GM21360 (cell line): Measurements from ENCODE around the gene THBS1.
A peak's percentile ranks its signal among the peaks of the same experiment; 100 is the strongest.

Source experiments
- ATAC-seq: cut with Tn5 transposase; IDR thresholded peaks from one replicate; pipeline ENCODE4 v1.9.1; 2021; ENCODE audit warnings: mild to moderate bottlenecking, moderate library complexity; ENCODE audit not compliant: unreplicated experiment

The THBS1 gene

DNA sequence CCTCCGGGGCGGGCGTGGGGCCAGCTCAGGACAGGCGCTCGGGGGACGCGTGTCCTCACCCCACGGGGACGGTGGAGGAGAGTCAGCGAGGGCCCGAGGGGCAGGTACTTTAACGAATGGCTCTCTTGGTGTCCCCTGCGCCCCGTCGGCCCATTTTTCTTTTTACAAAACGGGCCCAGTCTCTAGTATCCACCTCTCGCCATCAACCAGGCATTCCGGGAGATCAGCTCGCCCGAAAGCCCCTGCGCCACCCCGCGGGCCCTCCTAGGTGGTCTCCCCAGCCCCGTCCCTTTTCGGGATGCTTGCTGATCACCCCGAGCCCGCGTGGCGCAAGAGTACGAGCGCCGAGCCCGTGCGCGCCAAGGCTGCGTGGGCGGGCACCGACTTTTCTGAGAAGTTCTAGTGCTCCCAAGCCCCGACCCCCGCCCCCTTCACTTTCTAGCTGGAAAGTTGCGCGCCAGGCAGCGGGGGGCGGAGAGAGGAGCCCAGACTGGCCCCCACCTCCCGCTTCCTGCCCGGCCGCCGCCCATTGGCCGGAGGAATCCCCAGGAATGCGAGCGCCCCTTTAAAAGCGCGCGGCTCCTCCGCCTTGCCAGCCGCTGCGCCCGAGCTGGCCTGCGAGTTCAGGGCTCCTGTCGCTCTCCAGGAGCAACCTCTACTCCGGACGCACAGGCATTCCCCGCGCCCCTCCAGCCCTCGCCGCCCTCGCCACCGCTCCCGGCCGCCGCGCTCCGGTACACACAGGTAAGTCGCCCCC lies at the start of gene THBS1:
THBS1 (plus strand) TSS at position 595 of the 757 bp plus-strand sequence. CDS start 779 bp downstream, outside the sequence.
- ATAC-seq: peak; percentile 14

DNA sequence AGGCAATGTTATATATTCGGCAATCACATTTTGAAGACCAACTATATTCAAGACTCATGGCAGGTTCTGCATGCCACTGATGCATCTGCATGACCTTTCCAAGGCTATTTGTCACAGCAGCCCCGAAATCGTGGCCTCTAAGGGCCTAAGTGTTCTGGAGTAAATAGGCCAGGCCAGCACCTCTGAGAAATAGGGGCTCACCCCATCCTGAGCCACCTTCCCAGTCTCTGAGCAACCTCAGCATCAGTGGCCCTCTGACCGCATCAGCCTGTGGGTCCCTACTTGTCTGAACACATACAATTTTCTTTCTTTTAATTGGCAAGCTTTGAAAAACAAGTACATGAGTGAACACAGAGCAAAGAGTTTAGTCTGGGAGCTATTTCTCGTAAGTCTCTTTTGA lies 45.9 kb upstream of the THBS1 start:
- no peak for ATAC-seq

GRCh38 chr15:39535466-39535865 lies 45.4 kb upstream of the THBS1 start:
- ATAC-seq: no peak

- ATAC-seq: no peak
Observed at GRCh38 chr15:39538936-39539335, 41.9 kb upstream of the THBS1 start.

GRCh38 chr15:39539466-39539865 lies 41.4 kb upstream of the THBS1 start:
- no peak for ATAC-seq

GRCh38 chr15:39539973-39540558 lies 40.8 kb upstream of the THBS1 start:
- no peak for ATAC-seq

DNA sequence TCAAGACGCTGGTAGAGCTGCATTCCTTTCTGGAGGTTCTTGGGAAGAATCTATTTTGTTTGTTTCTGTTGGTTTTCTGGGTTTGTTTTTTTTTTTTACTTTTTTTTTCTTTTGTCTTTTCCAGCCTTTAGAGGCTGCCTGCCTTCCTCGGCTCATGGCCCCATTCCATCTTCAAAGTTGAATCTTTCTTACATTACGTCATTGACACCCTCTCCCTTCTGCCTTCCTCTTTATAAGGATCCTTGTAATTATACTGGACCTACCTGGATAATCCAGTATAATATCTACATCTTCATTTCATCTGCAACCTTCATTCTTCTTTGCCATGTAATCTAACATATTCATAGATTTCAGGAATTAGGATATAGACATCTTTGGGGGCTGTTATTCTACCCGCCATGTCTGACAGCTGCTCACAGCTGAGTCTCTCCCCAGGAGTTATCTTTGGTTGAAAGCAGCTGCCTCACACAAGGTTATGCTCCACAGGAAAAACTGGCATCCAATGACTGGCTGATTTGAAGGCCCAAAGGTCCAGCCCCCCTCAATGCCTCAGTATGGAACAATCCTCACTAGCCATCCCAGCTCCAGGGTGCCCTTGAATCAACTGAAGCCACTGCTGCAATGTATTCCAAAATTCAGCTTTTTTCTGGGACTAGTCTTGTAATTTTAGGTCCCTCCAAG lies 38.4 kb upstream of the THBS1 start:
- no peak for ATAC-seq

DNA sequence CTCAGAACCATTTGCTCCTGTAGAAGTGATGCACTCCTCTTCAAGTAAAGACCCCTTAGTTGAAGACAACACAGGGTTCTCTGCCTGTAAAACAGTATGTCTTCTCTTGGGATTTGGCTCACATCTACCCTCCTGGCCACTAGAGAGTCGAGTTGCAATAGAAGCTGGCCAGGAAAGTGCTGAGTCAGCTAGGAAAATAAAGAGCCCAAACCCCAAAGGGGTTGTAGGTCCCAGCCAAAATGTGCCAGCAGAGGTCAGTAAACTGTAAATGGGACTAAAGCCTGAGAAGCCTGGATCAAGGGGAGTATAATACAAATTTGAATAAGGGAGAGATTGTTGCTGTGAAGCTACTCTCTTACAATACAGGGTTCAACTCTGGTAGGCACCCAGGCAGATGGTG lies 37.2 kb upstream of the THBS1 start:
- ATAC-seq: no peak

GRCh38 chr15:39546842-39547241 lies 34.0 kb upstream of the THBS1 start:
- no peak for ATAC-seq

DNA sequence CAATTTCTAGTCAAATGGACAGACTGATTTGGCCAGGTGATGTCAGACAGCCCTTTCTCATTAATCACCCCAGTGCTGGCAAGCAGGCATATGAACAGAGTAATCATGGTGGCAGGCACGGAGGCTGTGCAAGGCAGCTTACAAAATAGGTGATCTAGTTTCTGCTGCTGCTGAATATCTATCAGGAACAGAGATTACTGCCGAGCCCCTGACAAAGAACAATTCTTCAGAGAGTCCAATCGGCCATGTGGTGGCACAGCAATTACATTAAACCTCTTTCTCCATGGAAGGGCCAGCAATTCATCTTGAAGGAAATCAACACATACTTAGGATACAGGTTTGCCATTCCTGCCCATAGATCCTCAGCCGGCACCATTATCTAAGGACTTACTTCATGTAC lies 32.3 kb upstream of the THBS1 start:
- no peak for ATAC-seq

DNA sequence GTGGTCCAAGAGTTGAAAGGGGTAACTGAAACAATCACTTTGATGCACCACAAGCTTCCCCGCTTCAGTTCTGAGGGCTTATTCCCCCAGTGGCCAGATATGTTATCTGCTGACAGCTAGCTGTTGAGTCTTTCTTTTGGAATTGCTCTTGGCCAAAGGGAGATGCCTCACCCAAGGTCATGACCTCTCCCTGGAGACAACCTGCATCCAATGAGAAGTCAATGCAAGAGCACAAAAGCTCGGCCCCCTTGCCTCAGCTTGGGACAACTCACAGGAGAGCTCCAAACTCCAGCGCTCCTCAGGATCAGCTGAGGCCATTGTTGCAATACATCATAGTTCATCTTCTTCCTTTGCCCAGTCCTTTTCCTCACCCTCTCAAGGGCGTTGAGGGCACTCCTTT lies 31.0 kb upstream of the THBS1 start:
- no peak for ATAC-seq

GRCh38 chr15:39551476-39551875 lies 29.4 kb upstream of the THBS1 start:
- no peak for ATAC-seq

DNA sequence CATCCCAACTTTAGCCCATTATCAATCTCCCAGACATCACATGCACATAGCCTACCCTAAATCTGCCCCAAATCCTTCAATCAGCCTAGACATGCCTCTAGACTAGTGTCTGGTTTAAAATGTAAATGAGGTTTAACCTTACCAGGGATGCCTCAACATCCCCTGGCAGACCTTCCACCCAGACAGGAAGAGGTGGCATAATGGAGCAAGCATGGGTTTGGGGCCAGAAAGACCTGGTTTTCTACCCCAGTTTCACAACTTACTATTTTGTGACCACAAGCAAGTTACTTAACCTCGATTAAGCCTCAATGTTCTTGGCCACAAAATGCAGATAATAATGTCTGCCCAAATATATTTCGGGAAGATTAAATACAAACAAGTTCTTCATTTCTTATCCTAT lies 28.3 kb upstream of the THBS1 start:
- ATAC-seq: no peak

DNA sequence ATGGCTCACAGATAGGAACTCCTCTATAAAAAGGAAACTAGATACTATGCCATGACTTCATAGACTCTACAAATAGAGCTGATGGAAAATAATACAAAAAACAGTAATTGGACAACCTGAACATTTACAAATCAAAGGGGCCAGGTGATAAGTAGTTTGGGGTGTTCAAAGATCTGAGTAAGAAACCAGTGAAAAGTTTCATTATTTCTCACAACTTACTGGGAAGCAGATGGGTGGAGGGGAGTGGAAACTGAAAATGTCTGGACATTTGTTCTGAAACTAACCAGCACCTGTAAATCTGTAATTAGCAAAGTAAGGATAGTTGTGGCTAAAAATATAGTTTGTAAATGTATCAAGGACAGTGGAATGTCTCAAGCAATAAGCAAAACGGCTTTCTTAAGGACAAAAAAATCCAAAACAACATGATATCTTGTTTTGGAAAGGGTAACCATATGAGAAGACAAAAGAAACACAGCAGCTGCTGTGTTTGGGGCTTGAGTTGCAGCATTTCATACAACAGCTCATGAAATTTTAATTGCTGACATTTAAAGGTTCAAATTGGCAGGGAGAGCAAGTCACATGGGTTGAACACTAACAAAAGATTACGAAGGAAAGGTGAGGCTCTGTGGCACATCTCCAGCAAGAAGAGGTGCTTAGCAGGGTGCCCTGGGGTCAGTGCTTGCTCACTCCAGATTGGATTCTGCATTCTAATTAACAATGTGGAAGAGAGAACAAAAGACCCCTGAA lies 26.8 kb upstream of the THBS1 start:
- no peak for ATAC-seq

GRCh38 chr15:39554746-39555387 lies 26.0 kb upstream of the THBS1 start:
- ATAC-seq: peak; percentile 49

DNA sequence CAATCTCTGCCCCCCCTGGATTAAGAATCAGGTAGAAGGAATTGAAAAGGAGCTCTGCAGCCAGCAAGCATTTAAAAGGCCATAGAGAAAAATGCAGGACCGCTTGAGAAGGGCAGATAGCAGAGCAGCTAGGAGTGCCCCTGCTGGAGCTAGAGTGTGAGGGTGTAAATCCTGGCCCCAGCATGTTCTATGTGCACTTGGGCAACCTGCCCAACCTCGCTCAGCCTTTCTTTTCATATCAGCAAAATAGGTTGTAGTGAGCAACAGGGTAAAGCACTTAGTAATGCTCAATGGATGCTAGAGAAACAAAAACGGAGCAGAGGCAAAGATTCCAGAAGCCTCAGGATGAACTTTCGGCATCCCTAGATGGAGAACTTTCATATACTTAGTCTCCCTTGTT lies 25.0 kb upstream of the THBS1 start:
- ATAC-seq: no peak

DNA sequence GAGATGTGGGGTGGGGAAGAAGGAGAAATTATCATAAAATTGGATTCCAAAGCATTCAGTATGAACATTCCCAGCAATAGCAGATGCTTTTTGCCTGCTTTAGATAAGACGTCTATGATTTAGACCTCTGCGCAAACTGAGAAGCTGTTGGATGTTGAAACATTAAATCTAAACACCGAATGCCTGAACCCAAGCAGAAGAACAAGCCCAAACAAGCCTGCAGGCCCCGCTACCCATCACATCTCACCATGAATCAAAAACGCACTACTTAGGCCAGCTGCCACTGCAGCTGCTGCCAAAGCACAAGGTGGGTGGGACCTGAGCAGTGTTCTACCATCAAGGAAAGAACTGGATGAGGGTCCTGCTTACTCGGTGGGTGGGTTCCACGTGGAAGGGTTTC lies 24.4 kb upstream of the THBS1 start:
- ATAC-seq: no peak

GRCh38 chr15:39558421-39558820 lies 22.5 kb upstream of the THBS1 start:
- ATAC-seq: no peak

GRCh38 chr15:39564972-39565665 lies 15.8 kb upstream of the THBS1 start:
- ATAC-seq: no peak

DNA sequence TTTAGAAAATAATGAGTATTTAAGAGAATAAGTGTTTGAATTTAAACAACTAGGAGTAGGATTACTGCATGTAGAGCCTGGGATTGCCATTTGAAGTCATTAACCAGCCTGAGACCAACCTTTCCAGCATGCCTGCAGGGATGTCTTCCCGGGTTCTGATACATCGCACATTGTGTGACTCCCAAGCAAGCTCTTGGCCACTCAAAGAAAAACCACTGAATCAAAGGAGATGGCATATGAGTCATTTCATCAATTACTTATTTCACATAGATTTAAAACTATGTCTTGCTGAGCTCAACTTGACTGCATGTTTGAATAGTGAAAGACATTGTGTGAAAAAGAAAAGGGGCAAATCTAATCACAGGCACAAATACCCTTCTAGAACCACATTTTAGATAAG lies 15.0 kb upstream of the THBS1 start:
- ATAC-seq: no peak
